Suprapubic skin (tissue), 4 donors: Measurements from ENCODE around the gene KIAA0319L. TPM values are rescaled to one million over a fixed set of nuclear protein-coding genes. Genes with fewer than 3 reads are reported as not detected.

ENCODE experiments used
- DNase-seq, 2 donors: peaks; one replicate each; pipeline ENCODE4 v3.0.0-alpha.2; 2019; ENCODE audit warnings: low spot score in 2 of 2
- H3K27ac ChIP-seq: fragments of 200-600 bp; sonication (generic); one replicate; pipeline ENCODE4 v1.5.1; 2019
- H3K27me3 ChIP-seq: fragments of 200-600 bp; sonication (generic); one replicate; pipeline ENCODE4 v1.5.1; 2019
- H3K36me3 ChIP-seq: fragments of 200-600 bp; sonication (generic); one replicate; pipeline ENCODE4 v1.5.1; 2019
- H3K4me1 ChIP-seq: fragments of 200-600 bp; sonication (generic); one replicate; pipeline ENCODE4 v1.5.1; 2019
- H3K4me3 ChIP-seq: fragments of 200-600 bp; sonication (generic); one replicate; pipeline ENCODE4 v1.5.1; 2019; ENCODE audit warnings: mild to moderate bottlenecking
- H3K9me3 ChIP-seq: fragments of 200-600 bp; sonication (generic); one replicate; pipeline ENCODE4 v1.5.1; 2019
- EP300 ChIP-seq: sonication (generic); formaldehyde crosslinking; IDR thresholded peaks from one replicate; pipeline ENCODE4 v1.6.1; 2017; ENCODE audit warnings: antibody characterized with exemption
- POLR2A ChIP-seq, 2 donors: fragments of 450-650 bp; IDR thresholded peaks; one replicate each; pipeline ENCODE4 v1.6.1; 2017; ENCODE audit warnings: antibody characterized with exemption in 2 of 2, mild to moderate bottlenecking in 2 of 2, moderate library complexity in 2 of 2
- POLR2AphosphoS5 ChIP-seq, 3 donors: sonication (generic); formaldehyde crosslinking; IDR thresholded peaks; one replicate each; pipeline ENCODE4 v1.6.1; 2017; ENCODE audit warnings: antibody characterized with exemption in 3 of 3
- WGBS: methylation state at CpG from one replicate; pipeline ENCODE4 v1.1.5; 2018; 5-methylcytosine and 5-hydroxymethylcytosine counted together
- total RNA-seq, 4 donors: library from RNA; depleted of rRNA; stranded (reverse); fragments of >200 nt; gene quantifications; one replicate each; pipeline ENCODE4 v1.1.0, GENCODE V29; 2016
- TF ChIP-seq, protein P1 (sequence below), 2 donors: fragments of 200-600 bp in 1 of 2; fragments of 450-650 bp in 1 of 2; sonication (generic) in 1 of 2; IDR thresholded peaks; one replicate each; pipeline ENCODE4 v1.5.1; 2016 to 2019; ENCODE audit warnings: antibody characterized with exemption in 2 of 2, mild to moderate bottlenecking in 1 of 2, moderate library complexity in 1 of 2

The KIAA0319L gene
- total RNA-seq, 4 donors from 2014 or later, result 52.1 to 124 (median 83.5) TPM

DNA sequence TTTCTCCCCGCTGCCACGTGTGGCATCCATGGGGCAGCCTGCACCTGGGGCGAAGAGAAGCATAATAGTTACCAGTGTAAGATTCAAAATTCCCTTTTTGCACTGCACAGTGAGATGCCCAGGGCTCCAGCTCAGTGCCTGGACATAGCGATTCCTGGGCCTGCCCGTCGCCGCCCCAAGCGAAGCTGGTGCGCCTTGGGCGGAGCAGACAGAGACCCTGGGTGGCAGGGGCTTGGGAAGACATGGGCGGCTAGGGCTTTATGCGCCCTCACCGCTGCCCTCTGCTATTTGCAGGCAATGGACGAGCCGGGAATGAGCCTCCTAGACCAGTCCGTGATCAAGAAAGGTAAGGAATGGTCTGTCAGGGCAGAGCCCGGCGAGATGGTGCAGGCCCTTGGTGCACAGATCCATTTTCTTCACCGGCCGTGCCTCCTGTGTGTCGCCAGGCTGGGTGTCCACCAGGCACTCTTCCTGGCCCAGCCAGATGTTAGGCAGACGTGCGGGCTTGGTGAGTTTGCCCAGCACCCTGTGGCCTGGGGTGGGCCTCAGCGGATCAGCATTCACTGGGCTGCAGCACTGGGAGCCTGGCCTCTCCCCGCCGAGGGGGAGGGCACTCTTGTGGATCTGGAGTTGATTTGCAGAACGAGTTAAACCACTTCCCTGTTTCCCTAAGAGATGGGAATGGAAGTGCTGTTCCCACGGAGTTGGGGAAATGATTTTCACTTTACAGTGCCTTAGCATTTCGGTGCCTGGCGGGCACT is 17.6 kb upstream of the KIAA0319L start:
- 76% methylated on average over 11 of the region's 30 CpGs for WGBS
- H3K36me3 ChIP-seq, result no peaks in the 10 kb centered on the region
- no peaks in the 10 kb centered on the region for H3K9me3 ChIP-seq
- TF ChIP-seq, protein P1, sequence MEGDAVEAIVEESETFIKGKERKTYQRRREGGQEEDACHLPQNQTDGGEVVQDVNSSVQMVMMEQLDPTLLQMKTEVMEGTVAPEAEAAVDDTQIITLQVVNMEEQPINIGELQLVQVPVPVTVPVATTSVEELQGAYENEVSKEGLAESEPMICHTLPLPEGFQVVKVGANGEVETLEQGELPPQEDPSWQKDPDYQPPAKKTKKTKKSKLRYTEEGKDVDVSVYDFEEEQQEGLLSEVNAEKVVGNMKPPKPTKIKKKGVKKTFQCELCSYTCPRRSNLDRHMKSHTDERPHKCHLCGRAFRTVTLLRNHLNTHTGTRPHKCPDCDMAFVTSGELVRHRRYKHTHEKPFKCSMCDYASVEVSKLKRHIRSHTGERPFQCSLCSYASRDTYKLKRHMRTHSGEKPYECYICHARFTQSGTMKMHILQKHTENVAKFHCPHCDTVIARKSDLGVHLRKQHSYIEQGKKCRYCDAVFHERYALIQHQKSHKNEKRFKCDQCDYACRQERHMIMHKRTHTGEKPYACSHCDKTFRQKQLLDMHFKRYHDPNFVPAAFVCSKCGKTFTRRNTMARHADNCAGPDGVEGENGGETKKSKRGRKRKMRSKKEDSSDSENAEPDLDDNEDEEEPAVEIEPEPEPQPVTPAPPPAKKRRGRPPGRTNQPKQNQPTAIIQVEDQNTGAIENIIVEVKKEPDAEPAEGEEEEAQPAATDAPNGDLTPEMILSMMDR (IDR thresholded peaks at IDR 0.05), result no peak
- no peak for TF ChIP-seq POLR2A (IDR thresholded peaks at IDR 0.05)
- no peak for TF ChIP-seq POLR2AphosphoS5 (IDR thresholded peaks at IDR 0.05)
- TF ChIP-seq EP300, result no peak
- peaks cover 13% of the 10 kb centered on the region for H3K27me3 ChIP-seq
- peak in 1 of 2 donors; percentile 49 for DNase-seq
- H3K4me1 ChIP-seq, result peaks cover 58% of the 10 kb centered on the region
- H3K4me3 ChIP-seq, result no peak overlapping the region
- H3K27ac ChIP-seq, result no peak overlapping the region

DNA sequence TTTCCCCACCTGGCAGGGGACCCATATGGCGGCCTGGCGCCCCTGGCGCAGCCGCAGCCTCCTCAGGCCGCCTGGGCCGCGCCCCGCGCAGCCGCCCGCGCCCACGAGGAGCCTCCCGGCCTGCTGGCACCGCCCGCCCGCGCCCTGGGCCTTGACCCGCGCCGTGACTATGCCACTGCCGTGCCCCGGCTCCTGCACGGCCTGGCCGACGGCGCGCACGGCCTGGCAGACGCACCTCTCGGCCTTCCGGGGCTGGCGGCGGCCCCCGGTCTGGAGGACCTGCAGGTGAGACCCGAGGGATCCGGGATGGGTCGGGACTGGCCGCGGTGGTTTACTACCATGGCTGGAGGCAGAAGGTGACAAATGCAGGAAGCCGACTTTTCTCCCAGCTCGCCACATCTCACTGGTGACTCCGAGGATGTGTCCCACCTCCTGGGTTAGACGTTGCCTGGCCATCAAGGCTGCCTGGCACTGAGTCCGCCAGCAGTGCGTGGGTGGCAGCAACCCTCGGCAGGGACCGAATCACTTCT is 17.0 kb upstream of the KIAA0319L start:
- DNase-seq, result peak in 1 of 2 donors; percentile 68
- peaks cover 13% of the 10 kb centered on the region for H3K27me3 ChIP-seq
- TF ChIP-seq POLR2A (IDR thresholded peaks at IDR 0.05), result no peak
- TF ChIP-seq, protein P1 (IDR thresholded peaks at IDR 0.05), result no peak
- no peak for TF ChIP-seq EP300
- no peak for TF ChIP-seq POLR2AphosphoS5 (IDR thresholded peaks at IDR 0.05)
- peaks cover 59% of the 10 kb centered on the region for H3K4me1 ChIP-seq
- no peak overlapping the region for H3K27ac ChIP-seq
- WGBS, result 54% methylated on average over 15 of the region's 48 CpGs
- H3K9me3 ChIP-seq, result no peaks in the 10 kb centered on the region
- H3K4me3 ChIP-seq, result peak overlapping the region; percentile 57
- no peaks in the 10 kb centered on the region for H3K36me3 ChIP-seq

DNA sequence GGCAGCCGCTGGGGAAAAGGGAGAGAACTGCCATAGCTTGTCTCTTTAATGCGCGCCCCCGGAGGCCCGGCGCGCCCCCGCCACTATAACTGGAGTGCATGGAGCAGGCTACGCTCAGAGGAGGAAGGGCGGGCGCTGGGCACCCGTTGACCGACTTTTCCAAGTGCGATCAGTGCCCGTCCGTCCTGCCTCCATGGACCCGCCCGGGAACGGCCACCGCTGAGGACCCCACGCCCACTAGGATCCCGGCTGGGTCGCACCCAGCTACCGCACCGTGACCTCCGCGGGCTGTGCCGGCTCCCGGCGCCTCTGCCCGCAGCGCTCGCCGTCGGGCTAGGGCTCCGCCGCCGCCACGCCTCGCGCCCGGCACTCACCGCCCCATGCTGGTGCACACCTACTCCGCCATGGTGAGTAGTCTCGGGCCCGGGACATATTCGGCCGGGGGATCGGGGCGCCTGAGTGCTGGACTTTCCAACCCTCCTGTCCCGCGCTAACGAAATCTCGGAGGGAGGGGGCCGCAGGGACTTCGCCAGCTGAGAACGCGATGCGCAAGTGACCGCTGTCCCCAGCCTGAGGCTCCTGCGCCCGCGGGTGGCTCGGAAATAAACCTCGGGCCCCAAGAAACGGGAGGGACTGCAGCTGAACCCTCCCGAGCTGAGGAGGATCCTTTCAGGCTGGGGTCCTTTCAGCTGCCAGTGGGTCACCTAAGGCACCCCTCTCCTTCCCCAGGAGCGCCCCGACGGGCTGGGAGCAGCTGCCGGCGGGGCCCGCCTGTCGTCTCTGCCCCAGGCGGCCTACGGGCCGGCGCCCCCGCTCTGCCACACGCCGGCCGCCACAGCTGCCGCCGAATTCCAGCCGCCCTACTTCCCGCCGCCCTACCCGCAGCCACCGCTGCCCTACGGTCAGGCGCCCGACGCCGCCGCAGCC is 16.3 kb upstream of the KIAA0319L start, which contains the start of gene TFAP2E:
Gene TFAP2E (plus strand): TSS at position 117 of the 927 bp plus-strand sequence. CDS start 264 bp downstream, at position 381.
- no peak within 1 kb of the TSS for H3K27ac ChIP-seq
- DNase-seq, result peak in 1 of 2 donors; percentile 65
- WGBS, result 25% methylated on average over 41 of the region's 95 CpGs

DNA sequence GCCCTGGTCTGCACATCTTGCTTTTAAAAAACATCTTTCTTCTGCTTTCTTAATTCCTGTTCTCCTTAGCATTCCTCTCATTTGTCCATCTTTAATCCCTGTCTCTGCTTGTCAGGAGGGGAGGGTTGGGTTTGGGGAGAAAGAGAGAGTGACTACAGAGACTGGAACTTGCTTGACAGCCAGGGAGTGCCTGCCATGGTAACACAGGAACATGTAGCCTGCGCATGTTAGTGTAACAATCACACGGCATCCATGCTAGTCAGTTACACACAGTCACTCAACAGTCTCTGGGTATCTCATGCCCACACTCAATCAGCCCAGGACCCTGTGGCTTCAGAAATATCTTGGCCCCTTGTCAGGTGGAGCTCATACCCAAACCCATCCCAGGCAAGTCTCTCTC is 15.1 kb upstream of the KIAA0319L start:
- TF ChIP-seq, protein P1 (IDR thresholded peaks at IDR 0.05), result no peak
- TF ChIP-seq POLR2A (IDR thresholded peaks at IDR 0.05) (no peak), EP300 (no peak), POLR2AphosphoS5 (IDR thresholded peaks at IDR 0.05) (no peak)
- 68% methylated on average over 2 of the region's 2 CpGs for WGBS
- no peak overlapping the region for H3K27ac ChIP-seq
- no peak overlapping the region for H3K4me3 ChIP-seq
- H3K9me3 ChIP-seq, result no peaks in the 10 kb centered on the region
- H3K27me3 ChIP-seq, result peaks cover 13% of the 10 kb centered on the region
- H3K36me3 ChIP-seq, result no peaks in the 10 kb centered on the region
- H3K4me1 ChIP-seq, result peaks cover 54% of the 10 kb centered on the region
- no peak for DNase-seq

More for the DNA sequence above, 16.3 kb upstream of the KIAA0319L start, which contains the start of gene TFAP2E:
- TF ChIP-seq POLR2A (IDR thresholded peaks at IDR 0.05) (no peak), EP300 (no peak), POLR2AphosphoS5 (IDR thresholded peaks at IDR 0.05) (no peak)
- TF ChIP-seq, protein P1 (IDR thresholded peaks at IDR 0.05), result no peak
- Histone ChIP-seq H3K27me3 (peaks cover 13% of the 10 kb centered on the region), H3K4me1 (peaks cover 62% of the 10 kb centered on the region), H3K4me3 (peak within 1 kb of the TSS; percentile 57), H3K36me3 (no peaks in the 10 kb centered on the region), H3K9me3 (no peaks in the 10 kb centered on the region)
